IMR-90 (cell line): Measurements from ENCODE around the gene EIF4H. TPM values are rescaled to one million over a fixed set of nuclear protein-coding genes. Genes with fewer than 3 reads are reported as not detected.
A peak's percentile ranks its signal among the peaks of the same experiment; 100 is the strongest.

Source experiments
- BHLHE40 ChIP-seq: fragments of 150-350 bp; IDR thresholded peaks from 2 replicates; pipeline ENCODE4 v1.6.1; 2016; ENCODE audit warnings: mild to moderate bottlenecking, low read depth, low read length
- MAFK ChIP-seq: IDR thresholded peaks from 2 replicates; pipeline ENCODE4 v1.6.1; 2012; ENCODE audit warnings: low read depth, low read length, improper control_type of control experiment
- MAZ ChIP-seq: IDR thresholded peaks from 2 replicates; pipeline ENCODE4 v1.6.1; 2012; ENCODE audit warnings: low read depth, mild to moderate bottlenecking, low read length, improper control_type of control experiment, moderate library complexity, borderline replicate concordance
- USF2 ChIP-seq: fragments of 150-350 bp; IDR thresholded peaks from 2 replicates; pipeline ENCODE4 v1.6.1; 2017; ENCODE audit warnings: mild to moderate bottlenecking, antibody characterized with exemption, low read length, low read depth
- polyA plus RNA-seq, 3 experiments: library from polyadenylated mRNA; depleted of rRNA; stranded (reverse); fragments of >200 nt; gene quantifications; 2 replicates each; pipeline ENCODE4 v1.2.3, GENCODE V29; 2012; ENCODE audit warnings: low replicate concordance in 1 of 3
- total RNA-seq: library from RNA; depleted of rRNA; stranded (reverse); fragments of >200 nt; gene quantifications from 2 replicates; pipeline ENCODE4 v1.2.3, GENCODE V29; 2012

Gene EIF4H
- total and polyA plus RNA-seq, 2 of the 4 experiments (the other 2 are of a cell fraction) = 241 to 321 TPM

GRCh38 chr7:74173866-74174605 is at the start of gene EIF4H (continued):
- TF ChIP-seq USF2 (peak; percentile 97), MAZ (peak; percentile 97), BHLHE40 (peak; percentile 93), MAFK (no peak)
